Vagina (tissue), 2 donors: ENCODE measurements around the gene CGB2.
"Not testable (repeated sequence)": the region's sequence is repeated elsewhere in the genome, so short reads cannot be mapped to it uniquely, and the experiment has no call there.

ENCODE experiments used
- POLR2A ChIP-seq, 2 donors: fragments of 450-650 bp; IDR thresholded peaks; one replicate each; pipeline ENCODE4 v1.6.1; 2017; ENCODE audit warnings: antibody characterized with exemption in 2 of 2, mild to moderate bottlenecking in 2 of 2, moderate library complexity in 2 of 2
- TF ChIP-seq, protein P1 (sequence below), 3 experiments: fragments of 450-650 bp in 2 of 3; fragments of 200-600 bp in 1 of 3; sonication (generic) in 1 of 3; IDR thresholded peaks; one replicate each; pipeline ENCODE4 v1.5.1; 2017 to 2019; ENCODE audit warnings: antibody characterized with exemption in 3 of 3, mild to moderate bottlenecking in 2 of 3, moderate library complexity in 2 of 3

- TF ChIP-seq, protein P1, sequence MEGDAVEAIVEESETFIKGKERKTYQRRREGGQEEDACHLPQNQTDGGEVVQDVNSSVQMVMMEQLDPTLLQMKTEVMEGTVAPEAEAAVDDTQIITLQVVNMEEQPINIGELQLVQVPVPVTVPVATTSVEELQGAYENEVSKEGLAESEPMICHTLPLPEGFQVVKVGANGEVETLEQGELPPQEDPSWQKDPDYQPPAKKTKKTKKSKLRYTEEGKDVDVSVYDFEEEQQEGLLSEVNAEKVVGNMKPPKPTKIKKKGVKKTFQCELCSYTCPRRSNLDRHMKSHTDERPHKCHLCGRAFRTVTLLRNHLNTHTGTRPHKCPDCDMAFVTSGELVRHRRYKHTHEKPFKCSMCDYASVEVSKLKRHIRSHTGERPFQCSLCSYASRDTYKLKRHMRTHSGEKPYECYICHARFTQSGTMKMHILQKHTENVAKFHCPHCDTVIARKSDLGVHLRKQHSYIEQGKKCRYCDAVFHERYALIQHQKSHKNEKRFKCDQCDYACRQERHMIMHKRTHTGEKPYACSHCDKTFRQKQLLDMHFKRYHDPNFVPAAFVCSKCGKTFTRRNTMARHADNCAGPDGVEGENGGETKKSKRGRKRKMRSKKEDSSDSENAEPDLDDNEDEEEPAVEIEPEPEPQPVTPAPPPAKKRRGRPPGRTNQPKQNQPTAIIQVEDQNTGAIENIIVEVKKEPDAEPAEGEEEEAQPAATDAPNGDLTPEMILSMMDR (IDR thresholded peaks at IDR 0.05): not testable (repeated sequence)
- not testable (repeated sequence) for TF ChIP-seq POLR2A (IDR thresholded peaks at IDR 0.05)
Observed at GRCh38 chr19:49043548-49043947, 11.9 kb downstream of the CGB2 start, which contains the start of gene CGB5.
